Esophagus muscularis mucosa (tissue), 4 donors: ENCODE data around the gene BTBD16.

Source experiments
- EP300 ChIP-seq: sonication (generic); formaldehyde crosslinking; IDR thresholded peaks from one replicate; pipeline ENCODE4 v1.6.1; 2017; ENCODE audit warnings: antibody characterized with exemption
- POLR2A ChIP-seq: fragments of 450-650 bp; IDR thresholded peaks from one replicate; pipeline ENCODE4 v1.6.1; 2017; ENCODE audit warnings: antibody characterized with exemption, moderate library complexity, mild to moderate bottlenecking, low read depth
- POLR2AphosphoS5 ChIP-seq, 2 donors: sonication (generic); formaldehyde crosslinking; IDR thresholded peaks; one replicate each; pipeline ENCODE4 v1.6.1; 2017; ENCODE audit warnings: antibody characterized with exemption in 2 of 2
- TF ChIP-seq, protein P1 (sequence below), 3 experiments: fragments of 200-600 bp in 2 of 3; fragments of 450-650 bp in 1 of 3; sonication (generic) in 2 of 3; IDR thresholded peaks; one replicate each; pipeline ENCODE4 v1.5.1; 2017 to 2019; ENCODE audit warnings: antibody characterized with exemption in 3 of 3, mild to moderate bottlenecking in 2 of 3, moderate library complexity in 1 of 3

DNA sequence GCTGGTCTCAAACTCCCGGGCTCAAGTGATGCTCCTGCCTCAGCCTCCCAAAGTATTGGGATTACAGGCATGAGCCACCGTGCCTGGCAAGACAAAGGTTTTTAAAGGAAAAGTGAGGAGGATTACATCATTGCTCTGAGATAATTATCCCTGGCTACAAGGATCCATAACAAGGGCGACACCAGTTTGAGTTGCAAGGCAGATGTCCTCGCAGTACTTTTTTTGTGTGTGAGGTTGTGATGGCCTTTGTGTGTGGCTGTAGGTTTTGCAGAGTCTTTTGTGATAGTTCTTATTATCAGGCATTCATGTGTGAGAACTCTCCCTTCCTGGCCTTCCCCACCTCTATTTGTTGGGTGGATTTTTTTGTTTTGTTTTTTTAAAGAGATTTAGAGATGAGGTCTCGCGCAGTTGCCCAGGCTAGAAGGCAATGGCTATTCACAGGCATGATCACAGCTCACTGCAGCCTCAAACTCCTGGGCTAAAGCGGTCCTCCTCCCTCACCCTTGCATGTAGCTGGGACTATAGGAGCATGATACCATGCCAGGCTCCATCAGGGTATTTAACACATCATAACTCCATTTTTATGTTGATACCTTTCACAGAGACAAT, 10.0 kb downstream of the BTBD16 start:
- TF ChIP-seq, protein P1, sequence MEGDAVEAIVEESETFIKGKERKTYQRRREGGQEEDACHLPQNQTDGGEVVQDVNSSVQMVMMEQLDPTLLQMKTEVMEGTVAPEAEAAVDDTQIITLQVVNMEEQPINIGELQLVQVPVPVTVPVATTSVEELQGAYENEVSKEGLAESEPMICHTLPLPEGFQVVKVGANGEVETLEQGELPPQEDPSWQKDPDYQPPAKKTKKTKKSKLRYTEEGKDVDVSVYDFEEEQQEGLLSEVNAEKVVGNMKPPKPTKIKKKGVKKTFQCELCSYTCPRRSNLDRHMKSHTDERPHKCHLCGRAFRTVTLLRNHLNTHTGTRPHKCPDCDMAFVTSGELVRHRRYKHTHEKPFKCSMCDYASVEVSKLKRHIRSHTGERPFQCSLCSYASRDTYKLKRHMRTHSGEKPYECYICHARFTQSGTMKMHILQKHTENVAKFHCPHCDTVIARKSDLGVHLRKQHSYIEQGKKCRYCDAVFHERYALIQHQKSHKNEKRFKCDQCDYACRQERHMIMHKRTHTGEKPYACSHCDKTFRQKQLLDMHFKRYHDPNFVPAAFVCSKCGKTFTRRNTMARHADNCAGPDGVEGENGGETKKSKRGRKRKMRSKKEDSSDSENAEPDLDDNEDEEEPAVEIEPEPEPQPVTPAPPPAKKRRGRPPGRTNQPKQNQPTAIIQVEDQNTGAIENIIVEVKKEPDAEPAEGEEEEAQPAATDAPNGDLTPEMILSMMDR (IDR thresholded peaks at IDR 0.05), result no peak
- TF ChIP-seq POLR2AphosphoS5 (IDR thresholded peaks at IDR 0.05), result no peak
- no peak for TF ChIP-seq POLR2A
- TF ChIP-seq EP300, result no peak
